Measurements from ENCODE around the gene ADD2. TPM values are rescaled to one million over a fixed set of nuclear protein-coding genes. Genes with fewer than 3 reads are reported as not detected.

Gene ADD2
- total RNA-seq, 1 experiment from 2014 or later: 3.5 TPM

GRCh38 chr2:70716951-70717350 lies 51.0 kb downstream of the ADD2 start:
- no peaks in the 10 kb centered on the region for H3F3A ChIP-seq (ENCODE audit: insufficient read depth, low read depth)
- no peak overlapping the region for H3K4me3 ChIP-seq
- no peak overlapping the region for H3K27ac ChIP-seq
- POLR2A ChIA-PET (ENCODE audit: unreplicated experiment): no interaction called here
- no TSS peak for BruUV-seq (replicated peaks)
- no peaks in the 10 kb centered on the region for H3K4me1 ChIP-seq (replicated peaks; ENCODE audit: insufficient read depth)
- H3K36me3 ChIP-seq (ENCODE audit: low read depth): no peaks in the 10 kb centered on the region
- H4K20me1 ChIP-seq (ENCODE audit: insufficient read depth): no peaks in the 10 kb centered on the region
- no peaks in the 10 kb centered on the region for H3K79me2 ChIP-seq (ENCODE audit: low read depth)
- TF ChIP-seq CTCF (conservative IDR thresholded peaks at IDR 0.05) (no peak), EZH2 (IDR thresholded peaks at IDR 0.05; ENCODE audit: low read depth) (no peak)
- no peaks in the 10 kb centered on the region for H3K9me3 ChIP-seq (ENCODE audit: insufficient read depth, low read depth)
- H3K9me2 ChIP-seq (ENCODE audit: insufficient read depth): no peaks in the 10 kb centered on the region
- no peak for DNase-seq
- no peak overlapping the region for H2AFZ ChIP-seq
- peaks cover 35% of the 10 kb centered on the region for H3K27me3 ChIP-seq (ENCODE audit: insufficient read depth, low read depth)
- intact Hi-C loops (cut with micrococcal nuclease; ENCODE audit: unreplicated experiment): no loop called here
- CTCF ChIA-PET: no interaction called here
- no peak overlapping the region for H3K4me2 ChIP-seq

- no peak for DNase-seq
- Histone ChIP-seq H3K79me2 (ENCODE audit: low read depth) (no peaks in the 10 kb centered on the region), H3K27me3 (ENCODE audit: insufficient read depth, low read depth) (peaks cover 32% of the 10 kb centered on the region), H3K36me3 (ENCODE audit: low read depth) (no peaks in the 10 kb centered on the region), H4K20me1 (ENCODE audit: insufficient read depth) (no peaks in the 10 kb centered on the region), H3K9me2 (ENCODE audit: insufficient read depth) (no peaks in the 10 kb centered on the region), H2AFZ (no peak overlapping the region), H3K4me1 (replicated peaks; ENCODE audit: insufficient read depth) (no peaks in the 10 kb centered on the region), H3K4me2 (no peak overlapping the region), H3K9me3 (ENCODE audit: insufficient read depth, low read depth) (no peaks in the 10 kb centered on the region), H3K4me3 (no peak overlapping the region), H3F3A (ENCODE audit: insufficient read depth, low read depth) (no peaks in the 10 kb centered on the region), H3K27ac (no peak overlapping the region)
- BruUV-seq (replicated peaks): no TSS peak
- POLR2A ChIA-PET (ENCODE audit: unreplicated experiment): no interaction called here
- CTCF ChIA-PET: no interaction called here
- intact Hi-C loops (cut with micrococcal nuclease; ENCODE audit: unreplicated experiment): no loop called here
- no peak for TF ChIP-seq CTCF (conservative IDR thresholded peaks at IDR 0.05)
- TF ChIP-seq EZH2 (IDR thresholded peaks at IDR 0.05; ENCODE audit: low read depth): no peak
Measured at GRCh38 chr2:70716131-70716743, 51.8 kb downstream of the ADD2 start.

- Histone ChIP-seq H3F3A (ENCODE audit: insufficient read depth, low read depth) (no peaks in the 10 kb centered on the region), H3K9me2 (ENCODE audit: insufficient read depth) (no peaks in the 10 kb centered on the region), H2AFZ (no peak overlapping the region), H3K79me2 (ENCODE audit: low read depth) (no peaks in the 10 kb centered on the region), H3K4me2 (no peak overlapping the region), H3K27ac (no peak overlapping the region), H3K36me3 (ENCODE audit: low read depth) (no peaks in the 10 kb centered on the region), H4K20me1 (ENCODE audit: insufficient read depth) (no peaks in the 10 kb centered on the region), H3K9me3 (ENCODE audit: insufficient read depth, low read depth) (no peaks in the 10 kb centered on the region), H3K4me3 (no peak overlapping the region), H3K4me1 (replicated peaks; ENCODE audit: insufficient read depth) (no peaks in the 10 kb centered on the region), H3K27me3 (ENCODE audit: insufficient read depth, low read depth) (peaks cover 32% of the 10 kb centered on the region)
- no peak for TF ChIP-seq EZH2 (IDR thresholded peaks at IDR 0.05; ENCODE audit: low read depth)
- no peak for TF ChIP-seq CTCF (conservative IDR thresholded peaks at IDR 0.05)
- DNase-seq: no peak
- intact Hi-C loops (cut with micrococcal nuclease; ENCODE audit: unreplicated experiment): no loop called here
- BruUV-seq (replicated peaks): no TSS peak
- POLR2A ChIA-PET (ENCODE audit: unreplicated experiment): no interaction called here
- CTCF ChIA-PET: no interaction called here
Measured at GRCh38 chr2:70715071-70715985, 52.7 kb downstream of the ADD2 start.

Measured in PC-9 (cell line).